HFFc6 (cell line): Measurements from ENCODE around the gene VGLL4. TPM values are rescaled to one million over a fixed set of nuclear protein-coding genes. Genes with fewer than 3 reads are reported as not detected.
"Not testable (repeated sequence)": the region's sequence is repeated elsewhere in the genome, so short reads cannot be mapped to it uniquely, and the experiment has no call there.

ENCODE experiments used
- DNase-seq: peaks from one replicate; pipeline ENCODE4 v3.0.0-alpha.2; 2018
- H3K27ac Mint-ChIP-seq: 2 replicates; pipeline ENCODE4 v1.8.0; 2020; ENCODE audit warnings: mild to moderate bottlenecking, mixed read lengths
- H3K27me3 Mint-ChIP-seq: 2 replicates; pipeline ENCODE4 v1.8.0; 2021; ENCODE audit warnings: mild to moderate bottlenecking, moderate library complexity, mixed read lengths; ENCODE audit not compliant: insufficient read depth
- H3K36me3 Mint-ChIP-seq: 2 replicates; pipeline ENCODE4 v1.8.0; 2021; ENCODE audit warnings: low read depth, mixed read lengths
- H3K4me1 Mint-ChIP-seq: 2 replicates; pipeline ENCODE4 v1.8.0; 2020; ENCODE audit warnings: low read depth, mixed read lengths
- H3K4me3 Mint-ChIP-seq: 2 replicates; pipeline ENCODE4 v1.8.0; 2020; ENCODE audit warnings: mild to moderate bottlenecking, moderate library complexity, mixed read lengths
- H3K9me3 Mint-ChIP-seq: 2 replicates; pipeline ENCODE4 v1.8.0; 2020; ENCODE audit warnings: mild to moderate bottlenecking, mixed read lengths
- CTCF ChIP-seq: fragments of 200-600 bp; sonication (generic); IDR thresholded peaks from 2 replicates; pipeline ENCODE4 v1.5.0; 2021; ENCODE audit warnings: antibody characterized with exemption, mild to moderate bottlenecking
- total RNA-seq, 6 experiments: library from RNA; stranded (reverse); fragmentation: NEBNext Ultra II Directional; extraction: Animal tissue kit (Norgen Biotek cat#: 25700); gene quantifications; 2 replicates in 1 of 6; 3 replicates in 5 of 6; pipeline ENCODE4 v1.2.3, GENCODE V29; 2021

Gene VGLL4
- total RNA-seq, 6 experiments from 2014 or later: 31.6 to 42.2 (median 33.8) TPM

- Mint-ChIP-seq H3K27me3 (no peaks in the 10 kb centered on the region; the same call in none of the 2 replicates), H3K4me1 (peaks cover 58% of the 10 kb centered on the region), H3K27ac (peak overlapping the region; percentile 79), H3K4me3 (peak overlapping the region; percentile 56), H3K9me3 (no peaks in the 10 kb centered on the region), H3K36me3 (peaks cover 12% of the 10 kb centered on the region)
- TF ChIP-seq CTCF: no peak
- DNase-seq: peak; percentile 84
These were observed 129.4 kb downstream of the VGLL4 start for GRCh38 chr3:11514191-11514821.

GRCh38 chr3:11513817-11514135 is 129.9 kb downstream of the VGLL4 start:
- Mint-ChIP-seq H3K36me3 (peaks cover 9% of the 10 kb centered on the region), H3K4me1 (peaks cover 63% of the 10 kb centered on the region), H3K4me3 (peak overlapping the region; percentile 56), H3K27me3 (no peaks in the 10 kb centered on the region; the same call in none of the 2 replicates), H3K27ac (peak overlapping the region; percentile 79), H3K9me3 (no peaks in the 10 kb centered on the region)
- DNase-seq: no peak
- TF ChIP-seq CTCF: no peak

GRCh38 chr3:11513125-11513816 is 130.4 kb downstream of the VGLL4 start:
- Mint-ChIP-seq H3K4me1 (peaks cover 68% of the 10 kb centered on the region), H3K27ac (peak overlapping the region; percentile 79)
- not testable (repeated sequence) for H3K36me3 Mint-ChIP-seq, H3K27me3 Mint-ChIP-seq, DNase-seq, H3K9me3 Mint-ChIP-seq, H3K4me3 Mint-ChIP-seq

GRCh38 chr3:11511606-11512005 is 132.1 kb downstream of the VGLL4 start:
- DNase-seq, H3K4me3 Mint-ChIP-seq, H3K9me3 Mint-ChIP-seq, H3K27me3 Mint-ChIP-seq, H3K27ac Mint-ChIP-seq: not testable (repeated sequence)
- Mint-ChIP-seq H3K4me1 (peaks cover 63% of the 10 kb centered on the region), H3K36me3 (peaks cover 13% of the 10 kb centered on the region)

- Mint-ChIP-seq H3K9me3 (no peaks in the 10 kb centered on the region), H3K4me1 (peaks cover 57% of the 10 kb centered on the region), H3K27me3 (no peaks in the 10 kb centered on the region; the same call in 1 of the 2 replicates), H3K27ac (peak overlapping the region; percentile 81), H3K36me3 (peaks cover 10% of the 10 kb centered on the region), H3K4me3 (peak overlapping the region; percentile 68)
- no peak for TF ChIP-seq CTCF
- DNase-seq: no peak
These were observed 133.4 kb downstream of the VGLL4 start for GRCh38 chr3:11510356-11510755.

GRCh38 chr3:11510001-11510340 is 133.7 kb downstream of the VGLL4 start:
- Mint-ChIP-seq H3K36me3 (peaks cover 10% of the 10 kb centered on the region), H3K4me3 (peak overlapping the region; percentile 68), H3K9me3 (no peaks in the 10 kb centered on the region), H3K27ac (peak overlapping the region; percentile 81), H3K27me3 (no peaks in the 10 kb centered on the region; the same call in 1 of the 2 replicates), H3K4me1 (peaks cover 53% of the 10 kb centered on the region)
- no peak for TF ChIP-seq CTCF
- no peak for DNase-seq
